HG03442 (cell line): ENCODE results near the gene BLOC1S2.
"Not testable (repeated sequence)": the region's sequence is repeated elsewhere in the genome, so short reads cannot be mapped to it uniquely, and the experiment has no call there.

ENCODE experiments used
- ATAC-seq: cut with Tn5 transposase; IDR thresholded peaks from one replicate; pipeline ENCODE4 v1.9.1; 2021; ENCODE audit warnings: mild to moderate bottlenecking, moderate library complexity; ENCODE audit not compliant: unreplicated experiment

BLOC1S2 gene

DNA sequence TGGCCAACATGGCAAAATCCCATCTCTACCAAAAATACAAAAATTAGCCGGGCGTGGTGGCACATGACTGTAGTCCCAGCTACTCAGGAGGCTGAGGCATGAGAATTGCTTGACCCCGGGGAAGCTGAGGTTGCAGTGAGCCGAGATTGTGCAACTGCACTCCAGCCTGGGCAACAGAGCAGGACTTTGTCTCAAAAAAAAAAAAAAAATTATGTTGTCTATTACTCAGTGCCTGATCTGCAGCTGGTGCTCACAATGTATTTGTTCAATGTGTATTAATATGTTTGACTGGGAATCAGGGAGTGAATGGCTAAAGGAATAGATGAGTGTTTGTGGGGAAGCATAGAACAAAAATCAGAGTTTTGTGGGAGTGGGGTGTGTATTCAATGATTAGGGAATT is 5.8 kb upstream of the BLOC1S2 start:
- not testable (repeated sequence) for ATAC-seq

DNA sequence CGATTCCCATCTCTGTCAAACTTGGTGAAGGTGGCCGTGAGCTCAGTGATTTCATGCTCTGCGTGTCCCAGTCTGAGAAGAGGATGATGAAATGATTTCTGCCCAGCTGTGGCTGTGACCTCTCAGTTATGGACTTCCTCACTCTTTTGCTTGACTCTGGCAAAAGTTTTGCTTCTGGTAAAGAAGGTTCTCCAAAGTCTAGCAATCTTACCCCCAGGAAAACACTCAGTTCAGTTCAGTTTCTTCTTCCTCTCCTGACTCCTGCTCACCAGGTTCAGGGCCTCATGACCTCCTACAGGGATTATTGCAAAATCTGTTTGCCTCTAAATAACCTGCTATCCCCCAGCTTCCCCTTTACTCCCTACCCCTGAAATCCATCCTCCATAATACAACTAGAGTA is 4.9 kb upstream of the BLOC1S2 start:
- no peak for ATAC-seq

GRCh38 chr10:100289641-100290040 is 3.2 kb upstream of the BLOC1S2 start:
- no peak for ATAC-seq

DNA sequence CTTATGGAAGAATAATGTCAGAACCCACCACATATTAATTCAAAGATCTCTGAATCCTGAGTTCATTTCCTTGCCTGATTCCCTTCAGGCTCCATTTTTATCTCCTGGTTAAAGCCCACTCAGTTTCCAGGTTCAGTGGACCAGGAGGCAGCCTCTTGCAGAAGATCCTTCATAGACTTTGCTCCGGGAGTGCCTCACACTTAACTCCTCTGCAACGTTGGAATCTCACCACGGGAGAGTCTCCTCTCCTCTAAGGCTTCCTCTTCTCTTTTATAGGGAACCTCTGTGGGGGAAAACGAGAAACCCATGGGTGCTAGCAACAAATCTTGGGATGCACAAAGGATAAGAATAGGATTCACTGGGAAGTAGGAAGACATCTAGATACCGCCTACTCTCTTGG is 1.7 kb upstream of the BLOC1S2 start:
- no peak for ATAC-seq

DNA sequence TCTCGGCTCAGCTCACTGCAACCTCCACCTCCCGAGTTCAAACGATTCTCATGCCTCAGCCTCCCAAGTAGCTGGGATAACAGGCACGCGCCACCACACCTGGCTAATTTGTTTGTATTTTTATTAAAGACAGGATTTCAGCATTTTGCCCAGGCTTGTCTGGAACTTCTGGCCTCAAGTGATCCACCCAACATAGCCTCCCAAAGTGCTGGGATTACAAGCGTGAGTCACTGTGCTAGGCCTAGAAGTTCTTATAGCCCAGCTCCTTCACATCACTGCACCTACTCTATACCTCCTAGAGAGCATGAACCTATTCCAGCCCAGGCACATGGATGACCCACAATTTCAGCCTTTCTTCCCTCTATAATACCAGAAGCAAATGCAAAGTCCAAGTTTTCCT is 1.3 kb upstream of the BLOC1S2 start:
- ATAC-seq: no peak

DNA sequence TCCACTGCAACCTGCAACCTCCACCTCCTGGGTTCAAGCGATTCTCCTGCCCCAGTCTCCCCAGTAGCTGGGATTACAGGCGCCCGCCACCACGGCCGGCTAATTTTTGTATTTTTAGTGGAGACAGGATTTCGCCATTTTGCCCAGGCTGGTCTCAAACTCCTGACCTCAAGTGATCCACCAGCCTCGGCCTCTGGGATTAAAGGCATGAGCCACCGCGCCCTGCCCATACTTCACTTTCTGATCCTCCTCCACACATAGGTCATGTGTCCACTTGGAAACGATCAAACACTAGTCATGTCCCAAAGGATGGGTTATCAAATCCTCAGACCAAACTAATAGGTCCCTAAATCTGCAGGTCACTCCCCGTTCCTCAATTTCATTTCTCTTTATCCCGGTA is 1.2 kb downstream of the BLOC1S2 start:
- ATAC-seq: not testable (repeated sequence)

GRCh38 chr10:100282907-100283306 is 3.6 kb downstream of the BLOC1S2 start:
- no peak for ATAC-seq

DNA sequence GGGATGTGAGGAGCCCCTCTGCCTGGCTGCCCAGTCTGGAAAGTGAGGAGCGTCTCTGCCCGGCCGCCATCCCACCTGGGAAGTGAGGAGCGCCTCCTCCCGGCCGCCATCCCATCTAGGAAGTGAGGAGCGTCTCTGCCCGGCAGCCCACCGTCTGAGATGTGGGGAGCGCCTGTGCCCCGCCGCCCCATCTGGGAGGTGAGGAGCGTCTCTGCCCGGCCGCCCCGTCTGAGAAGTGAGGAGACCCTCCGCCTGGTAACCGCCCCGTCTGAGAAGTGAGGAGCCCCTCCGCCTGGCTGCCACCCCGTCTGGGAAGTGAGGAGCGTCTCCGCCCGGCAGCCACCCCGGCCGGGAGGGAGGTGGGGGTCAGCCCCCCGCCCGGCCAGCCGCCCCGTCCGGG is 9.5 kb downstream of the BLOC1S2 start:
- ATAC-seq: not testable (repeated sequence)

- ATAC-seq: peak; percentile 80
Measured at GRCh38 chr10:100267239-100268104, 19.0 kb downstream of the BLOC1S2 start, which contains the start of gene CWF19L1. Gene CWF19L1 (minus strand): TSS chr10:100267638. CDS start chr10:100267593, 45 bp downstream.

GRCh38 chr10:100265821-100266485 is 20.5 kb downstream of the BLOC1S2 start:
- ATAC-seq: no peak

GRCh38 chr10:100254191-100254590 is 32.3 kb downstream of the BLOC1S2 start:
- no peak for ATAC-seq

- no peak for ATAC-seq
Measured at GRCh38 chr10:100253041-100253440, 33.4 kb downstream of the BLOC1S2 start.

DNA sequence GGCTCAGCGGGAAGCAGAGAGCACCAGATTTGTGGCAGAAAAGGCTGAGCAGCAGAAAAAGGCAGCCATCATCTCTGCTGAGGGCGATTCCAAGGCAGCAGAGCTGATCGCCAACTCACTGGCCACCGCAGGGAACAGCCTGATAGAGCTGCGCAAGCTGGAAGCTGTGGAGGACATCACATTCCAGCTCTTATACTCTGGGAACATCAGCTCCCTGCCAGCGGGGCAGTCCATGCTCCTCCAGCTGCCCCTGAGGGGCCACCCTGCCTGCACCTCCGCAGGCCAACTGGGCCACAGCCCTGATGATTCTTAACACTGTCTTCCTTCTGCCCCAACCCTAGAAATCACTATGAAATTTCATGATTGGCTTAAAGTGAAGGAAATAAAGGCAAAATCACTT is 37.7 kb downstream of the BLOC1S2 start:
- no peak for ATAC-seq

DNA sequence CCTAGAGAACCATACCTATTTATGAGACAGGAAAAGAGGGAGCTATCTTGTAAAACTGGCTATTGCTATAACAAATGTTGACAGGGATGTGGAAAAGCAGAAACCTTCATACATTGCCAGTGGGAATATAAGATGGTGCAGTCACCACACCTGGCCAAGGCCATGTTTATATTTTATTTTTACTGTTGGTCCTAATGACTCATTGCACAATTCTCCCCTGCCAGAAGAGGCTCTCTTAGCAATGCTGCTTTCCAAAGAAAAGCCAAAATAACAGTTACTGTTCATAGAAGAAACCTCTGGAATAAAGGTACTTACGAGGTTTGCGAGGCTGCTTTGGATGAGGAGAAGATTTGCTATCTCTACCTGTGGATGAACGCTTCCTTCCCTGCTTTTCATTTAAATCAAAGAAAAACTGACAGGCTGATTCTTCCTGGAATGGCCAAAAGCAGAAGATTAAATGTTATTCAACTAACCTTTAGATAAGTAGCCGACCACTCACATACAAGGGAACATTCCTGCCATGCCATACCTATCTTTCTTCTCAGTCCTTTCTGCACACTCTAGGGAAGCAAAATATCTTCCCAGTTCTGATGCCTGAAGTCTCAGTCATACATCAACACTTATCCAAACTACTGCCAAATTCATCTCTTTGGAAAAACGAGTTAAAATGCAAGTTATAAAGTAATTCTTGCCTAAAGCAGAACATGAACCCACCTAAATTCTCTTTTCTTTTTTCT is 40.8 kb downstream of the BLOC1S2 start:
- no peak for ATAC-seq

DNA sequence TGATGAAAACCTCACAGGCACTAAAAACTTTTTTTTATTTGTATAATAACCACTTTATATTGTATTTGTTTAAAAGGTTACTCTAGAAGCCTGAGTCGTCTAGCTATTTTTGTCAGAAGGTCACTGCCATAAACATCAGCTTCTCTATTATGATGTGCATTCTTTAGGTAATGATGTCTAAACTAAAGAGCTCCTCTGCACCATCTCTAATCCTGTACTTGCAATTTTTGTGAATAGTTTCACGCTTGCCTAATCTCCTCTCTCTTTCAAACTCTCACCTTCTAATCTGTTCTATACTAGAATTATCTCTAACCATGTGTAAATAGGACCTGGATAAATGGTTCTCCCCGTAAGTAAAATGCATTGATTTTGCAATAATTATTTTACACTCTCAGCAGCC is 46.6 kb downstream of the BLOC1S2 start:
- ATAC-seq: no peak

GRCh38 chr10:100238429-100238828 is 48.1 kb downstream of the BLOC1S2 start:
- ATAC-seq: no peak

GRCh38 chr10:100232101-100232500 is 54.4 kb downstream of the BLOC1S2 start:
- no peak for ATAC-seq

DNA sequence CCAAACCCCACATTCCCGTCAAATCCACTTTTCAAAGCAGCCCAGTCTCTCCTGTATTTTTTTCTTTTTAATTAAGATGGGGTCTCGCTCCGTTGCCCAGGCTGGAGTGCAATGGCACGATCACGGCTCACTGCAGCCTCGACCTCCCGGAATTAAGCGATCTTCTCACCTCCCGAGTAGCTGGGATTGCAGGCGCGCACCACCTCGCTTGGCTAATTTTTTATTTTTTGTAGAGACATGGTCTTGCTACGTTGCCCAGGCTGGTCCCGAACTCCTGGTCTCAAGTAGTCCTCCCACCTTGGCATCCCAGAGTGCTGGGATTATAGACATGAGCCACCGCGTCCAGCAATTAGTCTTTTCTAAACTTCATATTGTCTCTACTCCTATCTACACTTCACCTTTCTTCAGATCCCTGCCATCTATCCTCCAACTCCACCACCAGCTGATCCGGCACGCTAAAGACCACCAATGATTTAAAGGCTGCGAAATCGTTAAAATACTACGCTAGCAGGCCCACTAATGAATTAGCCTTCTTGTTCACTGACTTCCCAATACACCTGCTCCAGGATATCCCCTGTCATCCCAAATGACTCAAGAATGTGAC is 56.6 kb downstream of the BLOC1S2 start:
- no peak for ATAC-seq

DNA sequence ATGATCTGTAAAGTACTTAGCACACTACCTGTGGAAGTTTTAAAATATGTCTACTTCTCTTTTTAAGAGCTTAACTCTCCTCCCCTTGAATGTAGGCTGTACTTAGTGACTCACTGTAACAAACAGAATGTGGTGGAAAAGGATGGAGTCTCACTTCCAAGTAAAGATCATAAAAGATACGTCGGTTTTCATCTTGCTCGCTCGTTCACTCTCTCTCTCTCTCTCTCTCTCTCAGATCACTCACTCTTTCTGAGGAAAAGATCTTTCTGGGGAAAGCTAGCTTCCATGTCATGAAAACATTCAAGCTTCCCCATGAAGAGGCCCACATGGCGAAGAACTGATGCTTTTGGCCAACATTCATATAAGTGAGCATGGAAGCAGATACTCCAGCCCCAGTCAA is 62.6 kb downstream of the BLOC1S2 start:
- ATAC-seq: no peak
